ENCODE data around the gene EBF3.
A peak's percentile ranks its signal among the peaks of the same experiment; 100 is the strongest.

Gene EBF3

DNA sequence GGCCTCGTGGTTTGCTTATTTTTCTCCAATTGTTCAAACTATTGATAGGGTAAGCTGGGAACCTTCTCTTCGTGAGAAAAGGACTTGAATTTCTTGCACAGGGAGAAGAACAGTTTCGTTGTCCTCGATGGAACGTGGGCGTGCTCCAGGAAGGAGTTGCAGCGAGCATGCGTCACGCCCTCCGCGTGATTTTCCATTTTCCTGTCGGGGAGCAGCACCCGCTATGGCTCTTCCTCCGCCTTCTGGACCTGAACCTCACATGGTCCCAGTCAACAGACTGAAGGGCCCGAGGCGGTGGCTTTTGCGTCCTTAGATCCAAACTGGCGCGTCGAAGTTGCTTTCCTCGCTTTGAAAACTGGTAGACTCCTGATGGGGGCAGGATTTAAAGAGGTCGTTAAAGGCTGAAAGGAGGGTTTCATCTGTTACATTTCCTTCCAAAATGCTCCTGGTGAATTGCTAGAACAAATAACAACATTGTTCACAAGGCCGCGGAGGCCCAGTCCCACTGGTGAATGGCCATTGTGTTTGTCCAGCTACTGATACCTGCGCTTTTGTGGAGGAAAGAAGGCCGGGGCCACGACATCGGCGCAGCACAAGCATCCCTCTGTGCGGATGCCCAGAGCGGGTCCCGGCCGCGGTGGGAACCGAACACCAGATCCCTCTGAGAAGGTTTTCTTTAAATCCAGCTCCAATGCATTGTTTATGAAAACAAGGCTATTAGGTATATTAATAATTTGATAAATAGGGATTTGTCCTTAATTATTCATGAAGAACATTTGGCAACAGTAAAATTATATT lies 75.9 kb downstream of the EBF3 start:
- DNase-seq (ENCODE audit: low read depth): no peak

GRCh38 chr10:129887381-129887905 lies 76.6 kb downstream of the EBF3 start:
- no peak for DNase-seq (ENCODE audit: low read depth)

- no peak for DNase-seq (ENCODE audit: low read depth)
Measured at GRCh38 chr10:129886263-129886662, 77.8 kb downstream of the EBF3 start.

DNA sequence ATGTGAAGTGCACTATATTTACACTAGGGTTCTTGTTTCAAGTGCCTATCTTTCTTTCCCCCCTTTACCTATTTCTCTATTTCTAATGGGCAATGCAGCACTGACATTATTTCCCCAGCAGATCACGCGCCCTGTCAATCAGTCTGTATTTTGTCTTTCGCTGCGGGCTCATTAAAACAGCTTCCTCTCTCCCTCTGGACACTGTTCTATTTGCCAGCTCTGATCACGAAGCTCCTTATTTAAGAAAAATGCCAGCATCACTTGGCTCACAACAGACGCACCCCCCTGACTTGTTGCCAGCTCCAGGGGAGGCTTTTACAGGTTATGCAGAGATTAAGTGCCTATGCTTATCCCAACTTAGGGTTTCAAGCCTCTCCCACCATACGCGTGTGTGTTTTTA lies 78.5 kb downstream of the EBF3 start:
- DNase-seq (ENCODE audit: low read depth): no peak

GRCh38 chr10:129884398-129885078 lies 79.5 kb downstream of the EBF3 start:
- DNase-seq (ENCODE audit: low read depth): no peak

- DNase-seq (ENCODE audit: low read depth): no peak
Measured at GRCh38 chr10:129883626-129884397, 80.3 kb downstream of the EBF3 start.

- DNase-seq (ENCODE audit: low read depth): no peak
Measured at GRCh38 chr10:129883029-129883428, 81.0 kb downstream of the EBF3 start.

DNA sequence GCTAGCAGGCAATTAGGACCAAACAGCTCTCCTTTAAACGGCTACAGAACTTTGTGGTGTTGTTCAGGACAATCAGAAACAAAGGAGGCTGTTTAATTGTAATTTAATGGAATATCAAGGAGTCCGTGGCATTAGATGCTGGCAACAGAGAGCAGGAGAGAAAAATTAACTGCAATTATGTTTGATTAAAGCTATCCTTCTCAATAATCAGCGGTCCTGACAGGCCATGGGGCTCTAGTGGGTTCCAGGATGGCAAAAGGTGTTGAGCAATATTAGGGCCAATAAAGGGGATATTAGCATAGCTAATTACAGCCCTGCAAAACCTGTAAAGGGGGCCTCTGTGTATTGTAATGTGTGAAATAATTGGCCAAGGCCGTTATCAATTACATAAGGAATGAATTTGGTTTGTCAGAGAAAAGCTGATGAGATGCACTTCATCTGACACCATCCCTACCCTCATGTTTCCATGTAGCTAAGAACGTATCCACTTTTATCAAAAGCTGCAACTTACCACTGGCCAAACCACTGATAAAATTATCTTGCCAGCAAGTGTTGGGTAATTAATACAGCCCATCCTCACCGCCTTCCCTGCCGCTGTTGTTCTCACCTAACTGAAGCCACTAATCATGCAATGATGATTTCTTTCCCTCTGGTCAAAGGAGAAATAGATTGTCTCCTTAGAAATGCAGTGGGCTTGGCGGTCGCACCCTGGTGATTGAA lies 81.6 kb downstream of the EBF3 start:
- DNase-seq (ENCODE audit: low read depth): no peak

DNA sequence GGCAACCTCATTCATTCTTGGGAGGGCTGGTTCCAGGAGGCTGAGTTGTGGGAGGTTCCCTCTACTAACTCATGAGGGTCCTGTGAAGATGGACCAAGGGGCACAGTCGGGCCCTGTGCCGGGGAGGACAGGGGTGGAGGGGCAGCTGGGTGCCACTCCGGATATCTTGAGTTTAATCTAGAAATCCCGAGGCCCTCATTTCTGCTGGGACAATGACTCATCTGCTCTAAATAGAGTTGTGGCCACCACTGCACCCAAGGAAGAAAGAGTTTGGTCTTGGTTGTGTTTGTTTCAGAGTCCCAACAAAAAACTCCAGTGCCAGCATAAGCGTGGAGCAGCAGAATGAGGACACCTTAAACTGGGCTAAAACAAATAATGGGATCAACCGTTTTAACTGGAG lies 82.4 kb downstream of the EBF3 start:
- DNase-seq (ENCODE audit: low read depth): no peak

DNA sequence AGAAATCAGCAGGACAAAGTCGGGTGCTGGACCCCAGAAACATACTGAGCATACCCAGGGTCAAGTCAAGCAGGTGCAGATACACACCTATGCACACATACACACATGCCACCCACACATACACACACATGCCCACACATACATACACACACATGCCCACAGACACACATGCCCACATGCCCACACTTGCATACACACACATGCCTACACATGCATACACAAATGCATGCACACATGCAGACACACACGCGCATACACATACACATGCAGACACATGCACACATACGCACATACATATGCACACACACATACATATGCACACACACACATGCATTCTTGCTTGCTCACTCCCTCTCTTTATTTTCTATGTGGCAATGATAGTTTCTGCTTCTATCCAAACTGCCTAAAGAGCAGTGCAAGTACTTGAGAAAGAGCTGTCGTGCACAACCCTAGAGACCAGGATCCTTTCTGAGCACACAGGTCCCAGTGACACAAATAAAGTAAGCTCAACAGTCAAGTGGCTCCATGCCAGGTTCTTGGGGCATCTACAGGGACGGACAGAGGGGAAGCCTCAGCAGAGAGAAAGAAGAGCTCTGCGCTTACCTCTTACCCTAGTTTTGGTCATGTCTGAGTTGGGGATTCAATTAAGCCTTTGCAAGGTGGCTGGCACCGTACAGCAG lies 83.7 kb downstream of the EBF3 start:
- no peak for DNase-seq (ENCODE audit: low read depth)

GRCh38 chr10:129879655-129880054 lies 84.4 kb downstream of the EBF3 start:
- no peak for DNase-seq (ENCODE audit: low read depth)

DNA sequence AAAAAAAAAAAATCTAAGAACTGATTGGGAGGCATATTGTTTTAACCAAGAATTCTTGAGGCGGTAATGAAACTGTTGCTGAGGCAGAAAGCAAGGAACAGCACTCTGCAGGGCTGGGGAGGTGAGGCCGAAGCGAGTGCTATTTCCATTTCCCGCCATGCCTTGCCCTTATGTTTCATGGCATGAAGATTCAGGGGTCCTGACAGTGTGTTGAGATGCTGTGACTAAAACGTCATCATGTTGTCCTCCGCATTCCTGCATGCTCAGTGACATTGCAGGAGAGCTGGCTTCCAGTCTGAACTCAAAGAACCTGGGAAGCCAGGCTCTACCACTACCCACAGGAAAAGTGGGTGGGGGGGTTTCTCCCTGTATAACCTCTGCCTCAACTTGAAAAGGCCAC lies 85.2 kb downstream of the EBF3 start:
- no peak for DNase-seq (ENCODE audit: low read depth)

DNA sequence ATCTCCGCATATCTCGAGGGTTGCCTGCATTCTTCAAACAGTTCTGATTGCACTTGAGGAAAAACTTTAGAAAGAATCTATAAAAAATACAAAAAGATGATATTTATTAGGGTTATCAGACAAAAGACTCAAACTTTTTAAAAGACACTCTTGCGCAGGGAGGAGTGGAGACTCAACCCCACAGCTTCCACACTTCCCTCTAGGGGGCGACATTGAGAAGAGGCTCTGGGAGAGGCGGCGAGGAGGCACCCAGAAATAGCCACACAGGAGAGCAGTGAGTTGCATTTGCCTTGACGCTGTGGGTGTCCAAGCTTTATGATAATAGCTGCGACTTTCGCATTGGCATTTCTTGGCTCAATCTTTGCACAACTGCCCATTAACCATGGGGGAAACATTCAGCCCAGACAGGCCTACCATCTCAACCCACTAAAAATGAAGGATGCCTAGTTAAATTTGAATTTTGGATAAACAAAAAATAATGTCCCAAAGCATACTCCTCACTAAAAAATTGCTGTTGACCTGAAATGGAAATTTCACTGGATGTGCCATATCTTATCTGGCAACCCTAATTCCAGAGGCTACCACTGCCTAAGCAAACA lies 86.2 kb downstream of the EBF3 start:
- DNase-seq (ENCODE audit: low read depth): no peak

GRCh38 chr10:129876838-129877237 lies 87.2 kb downstream of the EBF3 start:
- DNase-seq (ENCODE audit: low read depth): no peak

DNA sequence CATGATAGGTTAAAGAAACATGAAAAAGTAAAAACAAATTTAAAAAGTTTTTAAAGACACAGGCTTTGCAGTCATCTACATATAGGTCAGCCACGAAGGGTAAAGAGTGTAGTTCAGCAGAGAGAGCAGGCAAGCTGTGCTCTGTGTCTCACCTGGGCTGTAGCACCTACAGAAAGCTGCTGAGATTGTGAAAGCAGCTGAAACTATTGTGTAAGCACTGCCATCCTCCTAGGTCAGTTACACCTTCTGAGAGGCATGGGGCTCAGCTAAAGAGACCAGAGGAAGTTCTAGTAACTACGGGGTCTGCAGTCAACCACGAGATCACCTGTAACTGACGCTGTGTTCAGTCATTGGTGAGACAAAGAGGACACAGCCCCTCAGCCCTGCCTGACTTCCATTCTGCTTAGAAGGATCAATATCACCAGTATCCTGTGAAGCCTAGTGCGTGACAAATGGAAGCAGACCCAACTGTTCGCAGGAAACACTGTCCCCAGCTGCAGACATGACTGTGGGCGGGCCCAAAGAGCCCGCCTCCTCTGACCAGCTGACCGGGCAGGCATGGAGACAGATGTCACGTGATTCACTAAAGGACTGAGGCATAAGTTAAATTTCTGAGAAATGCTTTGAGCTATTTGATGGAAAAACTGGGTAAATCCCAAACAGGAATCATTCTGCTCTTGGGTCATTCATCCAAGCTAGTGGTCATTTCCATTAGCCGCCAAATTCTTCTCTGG lies 87.9 kb downstream of the EBF3 start:
- DNase-seq (ENCODE audit: low read depth): no peak

DNA sequence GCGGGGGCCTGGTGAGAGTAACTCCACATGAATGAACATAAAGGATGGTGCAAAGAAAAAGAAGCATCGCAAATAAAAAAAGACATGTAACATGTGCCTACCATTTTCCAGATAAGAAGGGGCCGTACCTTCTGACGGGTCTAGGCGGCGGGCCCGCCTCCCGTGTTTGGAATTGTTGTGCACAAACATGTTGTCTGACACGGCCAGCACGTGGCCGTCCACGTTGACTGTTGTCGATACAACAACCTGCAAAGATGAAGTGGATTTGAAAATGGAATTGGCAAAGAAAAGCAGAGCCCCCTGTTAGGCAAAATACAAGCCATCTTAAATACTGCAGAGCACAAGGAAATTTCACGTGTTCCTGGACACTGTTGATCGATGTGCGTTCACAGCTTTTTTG lies 90.7 kb downstream of the EBF3 start:
- no peak for DNase-seq (ENCODE audit: low read depth)

DNA sequence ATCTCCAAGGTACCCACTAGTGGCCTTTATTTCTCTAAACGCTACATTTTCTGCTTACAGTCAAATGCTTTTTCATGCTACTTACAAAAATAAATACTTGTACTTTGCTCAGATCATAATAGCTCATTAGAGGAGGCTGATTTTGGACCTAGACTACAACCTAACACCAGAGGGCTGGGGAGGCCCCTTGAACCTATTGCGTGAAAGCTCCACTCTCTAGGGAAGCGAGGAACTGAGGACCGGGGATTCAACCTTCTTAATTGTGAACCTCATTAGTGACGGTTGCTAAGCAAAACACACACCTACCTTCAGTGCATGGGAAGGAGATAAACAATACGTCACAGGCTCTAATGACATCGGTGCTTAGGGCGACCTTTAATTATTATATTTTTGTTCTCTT lies 92.1 kb downstream of the EBF3 start:
- DNase-seq (ENCODE audit: low read depth): no peak

- DNase-seq (ENCODE audit: low read depth): peak; percentile 7
Measured at GRCh38 chr10:129870961-129871621, 93.0 kb downstream of the EBF3 start.

GRCh38 chr10:129870474-129870757 lies 93.7 kb downstream of the EBF3 start:
- DNase-seq (ENCODE audit: low read depth): no peak
